Omental fat pad (tissue), 4 donors: Measurements from ENCODE around the gene FRYL. TPM values are rescaled to one million over a fixed set of nuclear protein-coding genes. Genes with fewer than 3 reads are reported as not detected.
"Not testable (repeated sequence)": the region's sequence is repeated elsewhere in the genome, so short reads cannot be mapped to it uniquely, and the experiment has no call there.

Experiments
- ATAC-seq: fragments of 150-250 bp; one replicate; pipeline ENCODE4 v1.9.1; 2016; ENCODE audit warnings: mild to moderate bottlenecking, moderate library complexity; ENCODE audit not compliant: low FRiP score
- DNase-seq: peaks from one replicate; pipeline ENCODE4 v3.0.0-alpha.2; 2019; ENCODE audit warnings: low spot score
- total RNA-seq, 4 donors: library from RNA; depleted of rRNA; stranded (reverse); fragments of >200 nt; gene quantifications; one replicate each; pipeline ENCODE4 v1.1.0, GENCODE V29; 2016
- TF ChIP-seq, protein P1 (sequence below), 3 donors: fragments of 450-650 bp; IDR thresholded peaks; one replicate each; pipeline ENCODE4 v1.5.1; 2016 to 2017; ENCODE audit warnings: antibody characterized with exemption in 3 of 3, mild to moderate bottlenecking in 3 of 3, moderate library complexity in 2 of 3

FRYL gene
- total RNA-seq, 4 donors from 2014 or later: 45.2 to 143 (median 48.7) TPM

DNA sequence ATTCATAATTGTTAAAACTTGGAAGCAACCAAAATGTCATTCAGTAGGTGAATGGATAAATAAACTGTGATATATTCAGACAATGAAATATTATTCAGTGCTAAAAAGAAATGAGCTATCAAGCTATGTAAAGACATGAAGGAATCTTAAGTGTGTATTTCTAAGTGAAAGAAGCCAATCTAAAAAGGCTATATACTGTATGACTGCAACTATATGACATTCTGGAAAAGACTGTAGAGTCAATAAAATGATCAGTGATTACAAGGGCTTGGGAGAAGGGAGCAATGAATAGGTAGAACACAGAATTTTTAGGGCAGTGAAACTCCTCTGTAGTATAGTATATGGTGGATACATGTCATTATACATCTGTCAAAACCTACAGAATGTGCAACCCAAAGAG is 139.9 kb downstream of the FRYL start:
- DNase-seq: no peak
- no peak for ATAC-seq
- TF ChIP-seq, protein P1, sequence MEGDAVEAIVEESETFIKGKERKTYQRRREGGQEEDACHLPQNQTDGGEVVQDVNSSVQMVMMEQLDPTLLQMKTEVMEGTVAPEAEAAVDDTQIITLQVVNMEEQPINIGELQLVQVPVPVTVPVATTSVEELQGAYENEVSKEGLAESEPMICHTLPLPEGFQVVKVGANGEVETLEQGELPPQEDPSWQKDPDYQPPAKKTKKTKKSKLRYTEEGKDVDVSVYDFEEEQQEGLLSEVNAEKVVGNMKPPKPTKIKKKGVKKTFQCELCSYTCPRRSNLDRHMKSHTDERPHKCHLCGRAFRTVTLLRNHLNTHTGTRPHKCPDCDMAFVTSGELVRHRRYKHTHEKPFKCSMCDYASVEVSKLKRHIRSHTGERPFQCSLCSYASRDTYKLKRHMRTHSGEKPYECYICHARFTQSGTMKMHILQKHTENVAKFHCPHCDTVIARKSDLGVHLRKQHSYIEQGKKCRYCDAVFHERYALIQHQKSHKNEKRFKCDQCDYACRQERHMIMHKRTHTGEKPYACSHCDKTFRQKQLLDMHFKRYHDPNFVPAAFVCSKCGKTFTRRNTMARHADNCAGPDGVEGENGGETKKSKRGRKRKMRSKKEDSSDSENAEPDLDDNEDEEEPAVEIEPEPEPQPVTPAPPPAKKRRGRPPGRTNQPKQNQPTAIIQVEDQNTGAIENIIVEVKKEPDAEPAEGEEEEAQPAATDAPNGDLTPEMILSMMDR (IDR thresholded peaks at IDR 0.05): no peak

DNA sequence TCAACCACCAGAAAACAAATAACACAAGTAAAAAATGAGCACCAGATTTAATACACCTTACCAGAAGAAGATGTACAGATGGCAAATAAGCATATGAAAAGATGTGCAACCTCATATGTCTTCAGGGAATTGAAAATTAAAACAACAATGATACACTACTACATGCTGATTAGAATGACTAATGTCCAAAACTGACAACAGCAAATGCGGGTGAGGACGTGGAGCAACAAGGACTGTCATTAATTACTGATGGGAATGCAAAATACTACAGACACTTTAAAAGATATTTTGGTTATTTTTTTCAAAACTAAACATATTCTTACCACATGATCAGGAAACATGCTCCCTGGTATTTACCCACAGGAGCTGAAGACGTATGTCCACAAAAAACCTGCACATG is 140.3 kb downstream of the FRYL start:
- no peak for ATAC-seq
- DNase-seq: no peak
- TF ChIP-seq, protein P1 (IDR thresholded peaks at IDR 0.05): no peak

DNA sequence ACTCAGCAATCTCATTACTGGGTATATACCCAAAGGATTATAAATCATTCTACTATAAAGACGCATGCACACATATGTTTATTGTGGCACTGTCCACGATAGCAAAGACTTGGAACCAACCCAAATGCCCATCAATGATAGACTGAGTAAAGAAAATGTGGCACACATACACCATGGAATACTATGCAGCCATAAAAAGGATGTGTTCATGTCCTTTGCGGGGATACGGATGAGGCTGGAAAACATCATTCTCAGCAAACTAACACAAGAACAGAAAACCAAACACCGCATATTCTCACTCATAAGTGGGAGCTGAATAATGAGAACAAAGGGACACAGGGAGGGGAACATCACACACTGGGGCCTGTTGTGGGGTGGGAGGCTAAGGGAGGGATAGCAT is 141.5 kb downstream of the FRYL start:
- not testable (repeated sequence) for DNase-seq, ATAC-seq

DNA sequence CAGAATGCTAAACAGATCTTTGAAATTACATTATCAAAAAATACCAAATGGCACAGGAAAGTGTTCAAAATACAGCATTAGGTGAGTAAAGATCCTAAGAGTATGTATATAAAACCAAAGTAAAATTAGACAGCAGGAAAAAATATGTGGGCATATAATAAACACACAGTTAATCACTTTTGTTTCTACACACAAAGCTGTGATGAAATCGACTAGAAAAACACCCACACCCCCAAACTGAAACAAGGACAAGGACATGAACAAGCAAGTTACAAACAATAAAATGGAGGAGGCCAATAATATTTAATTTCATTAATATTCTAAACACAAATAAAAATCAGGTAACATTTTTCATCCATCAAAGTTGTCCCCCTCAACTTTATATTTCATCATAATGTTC is 143.2 kb downstream of the FRYL start:
- DNase-seq (no peak), ATAC-seq (no peak)
- TF ChIP-seq, protein P1 (IDR thresholded peaks at IDR 0.05): no peak

DNA sequence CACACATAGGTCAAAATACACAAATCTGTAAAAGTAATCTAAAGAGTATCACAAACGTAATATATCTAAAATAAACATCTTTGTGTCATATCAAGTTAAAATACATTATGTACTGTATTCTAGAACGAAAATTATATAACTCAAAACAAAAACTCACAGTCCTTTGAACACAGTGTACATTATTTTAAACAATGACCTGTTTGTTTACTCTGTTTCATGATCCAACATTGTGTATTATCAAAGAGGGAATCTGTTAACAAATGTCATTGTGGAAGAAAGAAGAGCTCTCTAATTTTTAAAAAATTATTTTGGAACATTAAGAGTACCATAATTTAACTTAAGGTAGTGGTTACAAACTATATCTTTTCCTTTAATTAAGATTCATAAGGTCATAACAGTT is 144.1 kb downstream of the FRYL start:
- TF ChIP-seq, protein P1 (IDR thresholded peaks at IDR 0.05): no peak
- ATAC-seq (no peak), DNase-seq (no peak)

DNA sequence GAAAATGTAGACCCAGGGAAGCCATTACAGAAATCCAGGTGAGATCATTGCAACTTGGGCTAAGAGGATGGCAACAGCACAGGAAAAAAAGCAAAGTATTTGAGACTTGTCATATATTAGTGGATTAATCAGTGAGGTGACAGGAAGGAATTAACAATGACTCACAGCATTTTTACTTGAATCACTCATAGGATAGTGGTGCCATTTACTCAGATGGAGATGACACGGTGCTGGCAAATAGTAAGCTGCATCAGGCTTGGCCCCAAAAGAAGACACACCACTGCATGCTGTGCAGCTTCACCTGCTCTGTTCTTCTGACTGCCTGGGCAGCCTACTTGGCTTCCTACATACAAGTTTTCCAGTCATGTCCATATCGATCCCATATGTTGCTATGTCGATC is 144.8 kb downstream of the FRYL start:
- TF ChIP-seq, protein P1 (IDR thresholded peaks at IDR 0.05): no peak
- ATAC-seq (peak; percentile 57), DNase-seq (no peak)

DNA sequence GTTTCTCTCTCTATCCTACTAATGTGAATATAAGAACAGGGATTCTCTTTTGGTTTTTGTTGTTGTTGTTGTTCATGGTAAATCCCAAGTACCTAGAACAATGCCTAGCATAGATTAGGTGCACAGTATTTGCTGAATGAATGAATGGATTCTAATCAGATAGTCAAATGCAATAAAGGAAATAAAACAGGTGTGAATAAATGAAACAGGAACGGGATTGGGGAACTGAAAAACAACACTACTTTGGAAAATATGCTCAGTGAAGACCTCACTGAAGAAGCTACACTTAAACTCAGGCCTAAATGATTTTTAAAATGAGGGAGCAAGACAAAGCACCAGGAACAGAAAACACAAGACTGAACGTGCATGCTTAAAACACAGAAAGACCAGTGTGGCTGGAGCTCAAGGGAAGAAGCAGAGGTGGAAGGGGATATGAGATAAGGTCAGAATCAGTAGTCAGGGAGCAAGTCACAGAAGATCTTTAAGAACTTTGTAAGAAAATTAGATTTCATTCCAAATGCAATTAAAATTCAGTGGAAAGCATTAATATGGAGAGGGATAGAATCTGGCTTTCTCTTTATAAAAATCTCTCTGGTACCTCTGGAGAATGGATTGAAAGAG is 145.3 kb downstream of the FRYL start:
- ATAC-seq (no peak), DNase-seq (no peak)
- TF ChIP-seq, protein P1 (IDR thresholded peaks at IDR 0.05): no peak
